Measurements from ENCODE around the gene SETBP1. TPM values are rescaled to one million over a fixed set of nuclear protein-coding genes. Genes with fewer than 3 reads are reported as not detected.
A peak's percentile ranks its signal among the peaks of the same experiment; 100 is the strongest.

Gene SETBP1
- total and polyA plus RNA-seq, 9 of the 15 experiments (the other 6 are each of a cell fraction or from before 2014, with no cell fraction given) = under 0.01 to 0.13 (median 0.04) TPM

- no peaks in the 10 kb centered on the region for H3K79me2 ChIP-seq (ENCODE audit: control insufficient read depth, insufficient read depth, low read length)
- H4K20me1 ChIP-seq (replicated peaks; ENCODE audit: control insufficient read depth, insufficient read depth, low read length) = no peaks in the 10 kb centered on the region
- no peaks in the 10 kb centered on the region for H3K9me3 ChIP-seq (replicated peaks; ENCODE audit: control insufficient read depth, insufficient read depth, low read depth, low read length)
- CTCF ChIA-PET (ENCODE audit: low intra/inter-chr PET ratio) = no interaction called here
- POLR2A ChIA-PET = no interaction called here
- peak overlapping the region; percentile 14; the same call in 1 of the 2 replicates for H2AFZ ChIP-seq (ENCODE audit: low read depth, low read length)
- H3K9me1 ChIP-seq (ENCODE audit: control insufficient read depth, insufficient read depth, low read length) = no peaks in the 10 kb centered on the region
- ATAC-seq (peak; percentile 67), FAIRE-seq (no peak), DNase-seq (ENCODE audit: extremely low read depth in 1 of 4, low spot score in 3 of 4) (no peak)
- no peaks in the 10 kb centered on the region for H3K27me3 ChIP-seq (ENCODE audit: control insufficient read depth in 2 of 2, insufficient read depth in 2 of 2, low read length in 2 of 2)
- in situ Hi-C loops (cut with MboI) (no loop called here), intact Hi-C loops (cut with micrococcal nuclease) (no loop called here)
- no peak overlapping the region; the same call in 2 of the 3 replicates for H3K27ac ChIP-seq (ENCODE audit: extremely low read depth, low read depth, low read length)
- no peak overlapping the region for H3K9ac ChIP-seq (ENCODE audit: insufficient read depth in 1 of 2, low read depth in 2 of 2, low read length in 2 of 2)
- peak overlapping the region; percentile 37; the same call in 1 of the 2 replicates for H3K4me2 ChIP-seq (ENCODE audit: insufficient read depth, low read length)
- H3K36me3 ChIP-seq (ENCODE audit: control insufficient read depth, insufficient read depth, low read length) = no peaks in the 10 kb centered on the region
- WGBS (ENCODE audit: insufficient coverage, low coverage, missing lambda C conversion rate) = 1% methylated on average over 6 of the region's 6 CpGs
- no TSS peak for BruUV-seq (replicated peaks)
- no peak overlapping the region for H3K4me3 ChIP-seq
- H3K4me1 ChIP-seq (replicated peaks in 1 of 2; ENCODE audit: control insufficient read depth in 2 of 2, insufficient read depth in 2 of 2, low read length in 2 of 2) = peaks cover 0 to 14% of the 10 kb centered on the region in 2 experiments; a peak in 3 of 5 replicates
- TF ChIP-seq POLR3A (IDR thresholded peaks at IDR 0.05; ENCODE audit: borderline replicate concordance, extremely low read depth, insufficient read depth, insufficient read length) (no peak), THRAP3 (IDR thresholded peaks at IDR 0.05; ENCODE audit: borderline replicate concordance) (no peak), ZFP30 (CRISPR knock-in tag; IDR thresholded peaks at IDR 0.05; ENCODE audit: borderline replicate concordance) (no peak), TFE3 (CRISPR knock-in tag; IDR thresholded peaks at IDR 0.05) (no peak), CEBPG (CRISPR knock-in tag; IDR thresholded peaks at IDR 0.05) (no peak), CEBPG (tag; conservative IDR thresholded peaks at IDR 0.05 in 1 of 2, IDR thresholded peaks at IDR 0.05 in 1 of 2) (no peak; a peak in 1 of 4 replicates), ZZZ3 (IDR thresholded peaks at IDR 0.05) (no peak), GMEB1 (CRISPR knock-in tag; IDR thresholded peaks at IDR 0.05) (no peak), SP2 (IDR thresholded peaks at IDR 0.05; ENCODE audit: extremely low read depth, low read depth, low read length, poor library complexity, severe bottlenecking) (no peak), NCOA6 (IDR thresholded peaks at IDR 0.05) (no peak), ZC3H8 (IDR thresholded peaks at IDR 0.05) (no peak), ARID2 (IDR thresholded peaks at IDR 0.05) (no peak), ZFP1 (CRISPR knock-in tag; IDR thresholded peaks at IDR 0.05) (no peak), ZNF23 (CRISPR knock-in tag; IDR thresholded peaks at IDR 0.05) (no peak), GTF3C2 (IDR thresholded peaks at IDR 0.05; ENCODE audit: borderline replicate concordance, extremely low read depth, insufficient read length) (no peak), BCL6 (CRISPR knock-in tag; IDR thresholded peaks at IDR 0.05) (no peak), COPS2 (conservative IDR thresholded peaks at IDR 0.05) (no peak), SMARCB1 (IDR thresholded peaks at IDR 0.05; ENCODE audit: insufficient read length, low read depth) (no peak)
Observed at GRCh38 chr18:44651918-44652572, 28.6 kb upstream of the SETBP1 start.
